ENCODE measurements around the gene SUGCT.

SUGCT gene

GRCh38 chr7:40833888-40834234, 699.1 kb downstream of the SUGCT start:
- no peak for DNase-seq (ENCODE audit: low spot score)
- in situ Hi-C loops (cut with MboI; ENCODE audit: low pct_unique_long_range_greater_than_20kb, low sequenced_read_pairs, unreplicated experiment) = no loop called here
- TF ChIP-seq CTCF (IDR thresholded peaks at IDR 0.05; ENCODE audit: extremely low read depth, insufficient read depth, missing control alignments) = no peak

- no peak for TF ChIP-seq CTCF (IDR thresholded peaks at IDR 0.05; ENCODE audit: extremely low read depth, insufficient read depth, missing control alignments)
- in situ Hi-C loops (cut with MboI; ENCODE audit: low pct_unique_long_range_greater_than_20kb, low sequenced_read_pairs, unreplicated experiment) = no loop called here
- DNase-seq (ENCODE audit: low spot score) = no peak
Measured at GRCh38 chr7:40836218-40836617, 701.4 kb downstream of the SUGCT start.

- TF ChIP-seq CTCF (IDR thresholded peaks at IDR 0.05; ENCODE audit: extremely low read depth, insufficient read depth, missing control alignments) = no peak
- no peak for DNase-seq (ENCODE audit: low spot score)
- in situ Hi-C loops (cut with MboI; ENCODE audit: low pct_unique_long_range_greater_than_20kb, low sequenced_read_pairs, unreplicated experiment) = no loop called here
Measured at GRCh38 chr7:40839881-40840280, 705.1 kb downstream of the SUGCT start.

GRCh38 chr7:40840990-40841389, 706.2 kb downstream of the SUGCT start:
- in situ Hi-C loops (cut with MboI; ENCODE audit: low pct_unique_long_range_greater_than_20kb, low sequenced_read_pairs, unreplicated experiment) = no loop called here
- no peak for DNase-seq (ENCODE audit: low spot score)
- no peak for TF ChIP-seq CTCF (IDR thresholded peaks at IDR 0.05; ENCODE audit: extremely low read depth, insufficient read depth, missing control alignments)

GRCh38 chr7:40842641-40843040, 707.8 kb downstream of the SUGCT start:
- no peak for TF ChIP-seq CTCF (IDR thresholded peaks at IDR 0.05; ENCODE audit: extremely low read depth, insufficient read depth, missing control alignments)
- in situ Hi-C loops (cut with MboI; ENCODE audit: low pct_unique_long_range_greater_than_20kb, low sequenced_read_pairs, unreplicated experiment) = no loop called here
- no peak for DNase-seq (ENCODE audit: low spot score)

GRCh38 chr7:40843338-40843985, 708.7 kb downstream of the SUGCT start:
- in situ Hi-C loops (cut with MboI; ENCODE audit: low pct_unique_long_range_greater_than_20kb, low sequenced_read_pairs, unreplicated experiment) = no loop called here
- DNase-seq (ENCODE audit: low spot score) = no peak
- TF ChIP-seq CTCF (IDR thresholded peaks at IDR 0.05; ENCODE audit: extremely low read depth, insufficient read depth, missing control alignments) = no peak

GRCh38 chr7:40845943-40846342, 711.1 kb downstream of the SUGCT start:
- TF ChIP-seq CTCF (IDR thresholded peaks at IDR 0.05; ENCODE audit: extremely low read depth, insufficient read depth, missing control alignments) = no peak
- no peak for DNase-seq (ENCODE audit: low spot score)
- in situ Hi-C loops (cut with MboI; ENCODE audit: low pct_unique_long_range_greater_than_20kb, low sequenced_read_pairs, unreplicated experiment) = no loop called here

Data from GM13977 (cell line).